Stimulated activated CD4-positive, alpha-beta T cell treated with anti-CD3 and anti-CD28 coated beads, Interleukin-15, amount 100 ng/mL, for 48 hours (primary cell): ENCODE results near the gene CCDC112.
"Not testable (repeated sequence)": the region's sequence is repeated elsewhere in the genome, so short reads cannot be mapped to it uniquely, and the experiment has no call there.

ENCODE experiments used
- DNase-seq, 2 donors: peaks; one replicate each; pipeline ENCODE4 v3.0.0-alpha.2; 2020; ENCODE audit warnings: low read depth in 2 of 2

CCDC112 gene

GRCh38 chr5:115262011-115262320 lies 34.5 kb downstream of the CCDC112 start:
- no peak for DNase-seq

- no peak for DNase-seq
These were observed 36.2 kb downstream of the CCDC112 start for GRCh38 chr5:115260248-115260647.

GRCh38 chr5:115257981-115258380 lies 38.5 kb downstream of the CCDC112 start:
- DNase-seq: no peak

DNA sequence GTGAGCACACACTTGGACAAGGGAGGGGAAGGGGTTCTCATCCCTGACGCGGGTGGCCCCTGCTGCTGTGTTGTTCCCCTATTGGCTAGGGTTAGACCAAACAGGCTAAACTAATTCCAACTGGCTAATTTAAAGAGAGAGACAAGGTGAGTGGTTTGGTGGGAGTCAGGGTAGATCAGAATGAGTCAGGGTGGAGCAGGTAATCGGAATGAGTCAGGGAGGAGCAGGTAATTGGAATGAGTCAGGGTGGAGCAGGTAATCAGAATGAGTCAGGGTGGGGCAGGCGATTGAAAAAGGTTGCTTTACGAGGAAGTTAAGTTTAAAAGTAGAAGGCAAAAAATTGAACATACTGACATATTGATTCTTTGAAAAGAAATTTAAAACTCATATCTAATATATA lies 47.1 kb downstream of the CCDC112 start:
- not testable (repeated sequence) for DNase-seq

- DNase-seq: no peak
These were observed 50.0 kb downstream of the CCDC112 start for GRCh38 chr5:115246361-115246991.

DNA sequence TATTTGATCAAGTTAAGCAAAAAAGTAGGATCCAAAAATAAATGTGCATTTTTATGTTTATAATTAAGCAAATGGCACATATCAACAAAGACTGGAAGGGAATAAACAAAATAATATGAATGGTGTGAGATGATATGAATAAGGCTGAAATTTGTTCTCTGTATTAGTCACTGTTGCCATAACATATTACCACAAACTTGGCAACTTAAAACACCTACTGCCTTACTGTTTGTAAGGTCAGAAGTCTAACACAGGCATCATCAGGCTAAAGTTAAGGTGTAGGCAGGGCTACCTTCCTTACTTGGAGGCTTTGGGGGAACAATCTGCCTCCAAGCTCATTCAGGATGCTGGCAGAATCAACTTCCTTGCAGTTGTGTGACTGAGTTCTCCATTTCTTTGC lies 53.0 kb downstream of the CCDC112 start:
- DNase-seq: no peak

DNA sequence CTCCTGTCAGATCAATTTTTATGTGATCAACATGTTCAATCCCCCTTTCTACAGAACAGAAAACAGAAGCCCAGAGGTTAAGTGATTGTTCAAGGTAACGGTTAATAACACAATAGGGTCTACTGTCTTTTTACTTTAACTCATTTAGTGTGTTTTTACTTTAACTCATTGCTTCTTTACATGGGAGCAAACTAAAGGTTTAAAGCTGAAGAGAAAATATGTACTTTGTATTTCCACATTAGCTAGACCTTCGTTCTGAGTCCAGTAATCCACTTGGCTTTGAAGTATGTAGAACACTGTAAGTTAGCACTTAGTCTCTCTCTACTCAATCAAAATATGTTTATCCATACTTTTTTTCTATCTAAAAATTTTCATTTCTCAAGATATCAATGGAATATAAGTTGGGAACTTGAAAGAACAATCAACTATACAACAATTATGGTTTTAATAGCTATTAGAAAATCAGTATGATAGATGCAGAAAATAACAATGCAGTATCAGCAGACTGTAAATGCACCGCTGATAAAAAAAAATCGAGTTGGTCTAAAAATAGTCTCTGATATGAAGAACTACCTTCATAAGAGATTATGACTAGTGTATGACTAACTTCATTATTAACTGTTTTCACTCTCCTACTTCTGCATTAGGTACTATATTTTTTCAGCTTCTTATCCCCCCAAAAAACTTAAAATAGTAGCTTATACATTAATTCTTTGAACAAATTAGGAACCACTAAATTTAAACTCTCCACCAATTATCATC lies 54.4 kb downstream of the CCDC112 start:
- DNase-seq: no peak

DNA sequence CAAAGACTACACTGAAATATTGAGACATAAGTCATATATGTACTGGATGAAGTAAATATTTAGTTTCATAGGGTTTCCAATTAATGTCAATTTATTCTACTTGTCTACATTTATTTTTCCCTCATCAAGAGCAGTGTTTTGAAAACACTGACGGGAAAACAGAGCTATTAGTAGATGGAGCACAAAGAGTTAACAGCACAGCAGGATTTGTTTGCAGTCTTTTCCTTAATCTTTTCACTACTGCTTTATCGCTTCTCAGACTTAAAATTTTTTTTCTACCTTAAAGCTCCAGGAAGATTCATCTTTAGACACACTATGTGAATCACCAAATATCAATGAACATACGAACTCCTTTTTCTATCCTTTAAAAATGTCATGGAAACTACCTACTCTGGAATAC lies 59.4 kb downstream of the CCDC112 start:
- DNase-seq: no peak

- no peak for DNase-seq
These were observed 59.9 kb downstream of the CCDC112 start for GRCh38 chr5:115236599-115236998.

DNA sequence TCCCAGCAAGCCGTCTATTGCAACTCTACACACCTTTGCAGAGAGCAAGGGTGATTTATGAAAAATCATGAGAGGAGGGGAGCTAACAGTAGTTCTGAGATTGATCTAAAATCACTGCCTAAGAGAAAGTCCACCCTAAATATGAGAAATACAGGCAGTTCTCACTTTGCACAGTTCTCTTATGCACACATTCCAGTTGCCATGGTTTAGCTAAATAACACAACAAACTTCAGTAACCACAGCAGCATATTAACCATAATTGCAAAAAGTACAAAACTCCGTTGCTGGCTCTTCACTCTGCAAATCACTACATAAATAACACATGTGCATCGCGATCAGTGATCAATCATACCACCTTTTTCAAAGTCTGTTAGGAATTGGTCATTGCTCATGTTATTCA lies 64.9 kb downstream of the CCDC112 start:
- no peak for DNase-seq

DNA sequence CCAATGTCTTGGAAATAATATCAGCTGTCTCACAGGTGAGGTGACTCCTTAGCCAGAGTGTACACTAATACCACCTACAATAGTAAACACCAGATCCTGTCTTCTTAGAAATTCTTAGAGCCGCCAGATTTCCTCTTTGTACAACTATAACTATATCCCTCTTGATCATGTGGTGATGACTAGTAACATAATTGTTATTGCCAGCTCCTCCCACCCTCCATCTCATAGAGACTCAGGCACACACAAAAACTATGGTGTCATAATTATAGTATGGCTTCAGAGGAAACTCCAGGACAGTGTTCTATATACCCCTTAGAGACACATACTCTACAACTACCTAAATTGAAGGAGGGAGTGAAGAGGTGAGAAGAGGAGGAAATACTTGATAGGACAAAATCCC lies 66.8 kb downstream of the CCDC112 start:
- DNase-seq: no peak

DNA sequence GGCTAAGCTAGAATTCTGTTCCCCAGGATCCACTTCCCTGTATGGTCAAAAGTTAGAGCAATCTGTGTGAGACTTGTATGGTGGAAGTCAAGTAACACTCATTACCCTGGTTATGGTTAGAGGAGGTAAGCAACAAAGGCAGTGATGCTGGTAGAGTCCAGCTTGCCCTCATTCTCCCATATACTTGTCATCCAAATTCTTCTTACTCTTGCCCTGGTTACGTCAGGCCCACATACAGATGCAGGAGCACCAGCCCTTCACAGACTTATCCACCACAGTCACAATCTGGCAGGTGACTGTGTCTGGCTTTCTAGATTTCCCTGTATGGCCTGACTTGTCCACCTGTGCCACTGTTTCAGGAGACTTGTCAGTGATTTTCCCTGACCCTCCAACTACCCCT lies 69.2 kb downstream of the CCDC112 start:
- DNase-seq: no peak
